Activated naive CD8-positive, alpha-beta T cell treated with anti-CD3 and anti-CD28 coated beads, Interleukin-2, amount 10 ng/mL, durations not matched to agents 7 days and 5 days (primary cell): ENCODE measurements around the gene TTC6. TPM values are rescaled to one million over a fixed set of nuclear protein-coding genes. Genes with fewer than 3 reads are reported as not detected.

Source experiments
- ATAC-seq: fragments of 150-1000 bp; cut with Tn5 transposase; one replicate; pipeline ENCODE4 v1.10.0; 2021; ENCODE audit warnings: low read depth, moderate library complexity
- POLR2A ChIA-PET: fragments of 350-600 bp; sonication (Branson Sonifier 250); formaldehyde crosslinking; loops from one replicate; lab custom pipeline; 2021; ENCODE audit warnings: antibody characterized with exemption; lab: Charles Lee
- DNase-seq: peaks from one replicate; pipeline ENCODE4 v3.0.0; 2021
- H3K27ac Mint-ChIP-seq: one replicate; pipeline ENCODE4 v1.8.0; 2022; ENCODE audit warnings: mild to moderate bottlenecking, mixed read lengths
- H3K27me3 Mint-ChIP-seq: one replicate; pipeline ENCODE4 v1.8.0; 2022; ENCODE audit warnings: mild to moderate bottlenecking, moderate library complexity, mixed read lengths
- H3K36me3 Mint-ChIP-seq: one replicate; pipeline ENCODE4 v1.8.0; 2021; ENCODE audit warnings: mild to moderate bottlenecking, mixed read lengths
- H3K4me1 Mint-ChIP-seq: one replicate; pipeline ENCODE4 v1.8.0; 2021; ENCODE audit warnings: mixed read lengths
- H3K4me3 Mint-ChIP-seq: one replicate; pipeline ENCODE4 v1.8.0; 2022; ENCODE audit warnings: mild to moderate bottlenecking, moderate library complexity, mixed read lengths
- H3K9me3 Mint-ChIP-seq: one replicate; pipeline ENCODE4 v1.8.0; 2021; ENCODE audit warnings: mixed read lengths
- total RNA-seq, 2 experiments: library from RNA; stranded (reverse); gene quantifications; one replicate each; pipeline ENCODE4 v1.2.3, GENCODE V29; 2021

The TTC6 gene
- total RNA-seq, 2 experiments from 2014 or later = not detected

DNA sequence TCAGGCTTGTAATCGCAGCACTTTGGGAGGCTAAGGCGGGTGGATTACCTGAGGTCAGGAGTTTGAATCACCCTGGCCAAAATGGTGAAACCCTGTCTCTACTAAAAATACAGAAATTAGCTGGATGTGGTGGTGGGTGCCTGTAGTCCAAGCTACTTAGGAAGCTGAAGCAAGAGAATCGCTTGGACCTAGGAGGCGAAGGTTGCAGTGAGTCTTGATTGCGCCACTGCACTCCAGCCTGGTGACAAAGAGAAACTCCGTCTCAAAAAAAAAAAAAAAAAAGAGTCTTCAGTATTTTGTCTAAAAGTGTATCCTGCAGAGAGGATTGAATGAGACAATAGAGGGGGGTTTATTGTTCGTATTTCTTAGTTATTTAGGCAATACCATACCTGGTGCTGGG is 25.7 kb upstream of the TTC6 start:
- H3K4me1 Mint-ChIP-seq = no peaks in the 10 kb centered on the region
- H3K4me3 Mint-ChIP-seq = no peak overlapping the region
- no peaks in the 10 kb centered on the region for H3K36me3 Mint-ChIP-seq
- DNase-seq (no peak), ATAC-seq (no peak)
- no peaks in the 10 kb centered on the region for H3K9me3 Mint-ChIP-seq
- no peak overlapping the region for H3K27ac Mint-ChIP-seq
- H3K27me3 Mint-ChIP-seq = no peaks in the 10 kb centered on the region
- POLR2A ChIA-PET = no interaction called here

DNA sequence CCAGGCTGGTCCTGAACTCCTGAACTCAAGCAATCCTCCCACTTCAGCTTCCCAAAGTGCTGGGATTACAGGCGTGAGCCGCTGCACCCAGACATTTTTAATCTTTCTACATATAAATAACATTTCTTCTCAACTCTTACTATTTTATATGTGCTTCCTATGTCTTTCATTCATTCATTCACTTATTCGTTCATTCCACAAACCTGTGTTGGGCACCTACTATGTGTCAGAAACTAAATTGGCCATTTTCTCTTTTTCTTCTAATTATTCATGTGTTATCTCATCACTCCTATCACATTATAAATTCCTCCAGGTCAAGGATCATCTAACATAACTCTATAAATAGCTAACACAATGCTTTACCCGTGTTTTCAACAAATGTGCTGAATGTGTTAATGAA is 24.0 kb upstream of the TTC6 start:
- ATAC-seq (no peak), DNase-seq (no peak)
- Mint-ChIP-seq H3K27me3 (no peaks in the 10 kb centered on the region), H3K9me3 (no peaks in the 10 kb centered on the region), H3K4me1 (no peaks in the 10 kb centered on the region), H3K36me3 (no peaks in the 10 kb centered on the region), H3K4me3 (no peak overlapping the region), H3K27ac (no peak overlapping the region)
- POLR2A ChIA-PET = no interaction called here

DNA sequence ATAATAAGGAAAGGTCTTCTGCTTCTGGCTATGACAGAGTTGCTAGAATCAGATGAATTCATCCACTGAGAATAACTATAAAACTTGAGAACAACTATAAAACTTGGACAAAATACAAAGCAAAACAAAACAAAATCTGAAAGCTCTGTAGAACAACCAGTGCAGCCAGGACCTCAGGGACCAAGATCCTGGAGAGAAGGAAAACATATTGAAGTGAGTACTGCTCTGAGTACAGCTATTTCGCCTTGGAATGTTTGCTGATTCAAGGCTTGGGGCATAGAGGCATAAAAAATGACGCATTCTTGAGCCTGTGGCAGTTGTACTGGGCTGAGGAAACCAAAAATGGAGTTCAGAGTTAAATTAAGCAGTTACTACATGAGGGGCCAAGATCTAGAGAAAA is 22.1 kb upstream of the TTC6 start:
- H3K4me1 Mint-ChIP-seq = no peaks in the 10 kb centered on the region
- ATAC-seq = no peak

DNA sequence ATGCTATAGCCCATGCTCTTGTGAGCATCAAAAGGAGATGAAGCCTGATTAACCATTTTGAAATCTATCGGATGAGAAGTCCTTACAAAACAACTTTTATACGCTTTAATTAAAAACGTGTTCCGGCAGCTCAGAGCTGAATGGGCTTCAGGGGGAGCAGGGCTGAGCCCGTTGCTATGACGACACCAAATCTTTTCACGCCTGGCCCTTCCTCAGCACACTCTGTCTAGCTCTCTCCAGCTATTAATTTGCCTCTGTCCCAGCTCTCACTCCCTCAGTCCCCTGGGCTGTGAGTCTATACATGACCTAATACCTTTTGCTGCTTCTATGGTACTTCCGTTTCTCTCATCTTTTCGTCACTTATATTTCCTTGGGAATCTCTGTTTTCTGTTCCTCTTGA is 16.2 kb upstream of the TTC6 start:
- Mint-ChIP-seq H3K27ac (no peak overlapping the region), H3K9me3 (no peaks in the 10 kb centered on the region), H3K4me1 (no peaks in the 10 kb centered on the region), H3K4me3 (no peak overlapping the region), H3K27me3 (peaks cover 6% of the 10 kb centered on the region), H3K36me3 (no peaks in the 10 kb centered on the region)
- no peak for DNase-seq
- POLR2A ChIA-PET = no interaction called here
- no peak for ATAC-seq

More for the DNA sequence above, 22.1 kb upstream of the TTC6 start:
- H3K9me3 Mint-ChIP-seq = no peaks in the 10 kb centered on the region
- no peak overlapping the region for H3K4me3 Mint-ChIP-seq
- no peaks in the 10 kb centered on the region for H3K36me3 Mint-ChIP-seq
- H3K27me3 Mint-ChIP-seq = no peaks in the 10 kb centered on the region
- DNase-seq = no peak
- POLR2A ChIA-PET = no interaction called here
- H3K27ac Mint-ChIP-seq = no peak overlapping the region

DNA sequence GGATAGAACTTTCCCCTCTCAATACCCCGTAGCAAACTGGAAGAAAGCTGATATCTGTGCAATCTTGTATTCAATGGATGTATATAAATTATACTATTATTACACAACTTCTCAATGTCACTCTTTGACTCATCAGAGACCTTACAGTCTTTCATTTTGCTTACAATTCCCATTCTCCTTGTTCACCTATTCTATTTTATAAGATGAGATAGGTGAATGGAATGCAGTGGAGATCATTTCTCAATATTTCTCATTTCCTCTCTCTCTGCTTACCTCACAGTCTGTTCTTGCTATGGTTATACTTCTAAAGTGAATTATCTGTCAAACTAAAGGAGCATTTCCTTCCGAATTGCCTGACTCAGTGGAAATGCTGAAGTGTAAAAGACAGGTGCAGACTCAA is 15.3 kb upstream of the TTC6 start:
- Mint-ChIP-seq H3K27ac (no peak overlapping the region), H3K4me3 (no peak overlapping the region), H3K4me1 (no peaks in the 10 kb centered on the region), H3K36me3 (no peaks in the 10 kb centered on the region), H3K27me3 (peaks cover 9% of the 10 kb centered on the region), H3K9me3 (no peaks in the 10 kb centered on the region)
- no peak for ATAC-seq
- DNase-seq = no peak
- POLR2A ChIA-PET = no interaction called here

DNA sequence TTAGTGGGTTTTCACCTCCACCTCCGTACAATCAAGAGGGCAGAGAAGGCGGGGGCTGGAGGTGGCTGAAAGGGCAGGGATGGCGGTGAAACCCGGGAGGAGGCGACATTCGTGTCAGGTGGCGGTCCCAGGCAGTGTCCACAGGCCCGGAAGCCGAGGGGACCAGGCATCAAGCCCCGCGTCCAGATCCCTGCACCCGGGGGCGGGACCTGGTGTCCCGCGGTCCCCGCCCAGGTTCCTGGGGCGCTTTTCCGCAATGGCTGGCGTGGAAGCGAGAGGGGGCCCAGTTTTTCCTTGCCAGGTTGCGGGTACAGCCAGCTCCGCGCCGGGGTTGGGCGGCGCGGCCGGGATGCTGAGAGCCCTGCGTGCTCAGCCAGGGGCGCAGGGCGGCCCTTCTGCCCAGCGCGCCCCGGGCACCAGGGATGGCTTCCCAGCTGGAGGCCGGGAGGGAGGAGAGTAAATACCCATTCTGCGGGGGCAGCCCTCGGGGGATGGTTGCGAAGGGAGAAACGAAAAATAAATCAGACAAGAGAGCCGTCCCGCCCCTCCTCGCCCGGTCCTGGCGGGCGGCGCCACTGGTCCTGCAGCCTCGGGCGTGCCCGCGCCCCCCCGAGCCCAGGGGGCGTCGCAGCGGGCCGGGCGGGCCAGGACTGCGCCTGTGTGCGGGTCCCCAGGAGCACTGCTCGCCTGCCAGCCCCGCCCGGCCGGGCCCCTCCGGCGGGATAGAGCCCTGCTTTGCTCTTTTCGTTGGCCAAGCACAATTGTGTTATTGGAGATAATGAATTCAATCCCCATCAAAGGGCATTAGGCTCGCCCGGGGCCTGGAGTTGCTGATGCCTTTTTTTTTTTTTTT is 11.8 kb upstream of the TTC6 start:
- peaks cover 3% of the 10 kb centered on the region for H3K9me3 Mint-ChIP-seq
- no peak overlapping the region for H3K4me3 Mint-ChIP-seq
- no peaks in the 10 kb centered on the region for H3K36me3 Mint-ChIP-seq
- no peaks in the 10 kb centered on the region for H3K4me1 Mint-ChIP-seq
- DNase-seq (no peak), ATAC-seq (no peak)
- peaks cover 41% of the 10 kb centered on the region for H3K27me3 Mint-ChIP-seq
- POLR2A ChIA-PET = no interaction called here
- no peak overlapping the region for H3K27ac Mint-ChIP-seq

DNA sequence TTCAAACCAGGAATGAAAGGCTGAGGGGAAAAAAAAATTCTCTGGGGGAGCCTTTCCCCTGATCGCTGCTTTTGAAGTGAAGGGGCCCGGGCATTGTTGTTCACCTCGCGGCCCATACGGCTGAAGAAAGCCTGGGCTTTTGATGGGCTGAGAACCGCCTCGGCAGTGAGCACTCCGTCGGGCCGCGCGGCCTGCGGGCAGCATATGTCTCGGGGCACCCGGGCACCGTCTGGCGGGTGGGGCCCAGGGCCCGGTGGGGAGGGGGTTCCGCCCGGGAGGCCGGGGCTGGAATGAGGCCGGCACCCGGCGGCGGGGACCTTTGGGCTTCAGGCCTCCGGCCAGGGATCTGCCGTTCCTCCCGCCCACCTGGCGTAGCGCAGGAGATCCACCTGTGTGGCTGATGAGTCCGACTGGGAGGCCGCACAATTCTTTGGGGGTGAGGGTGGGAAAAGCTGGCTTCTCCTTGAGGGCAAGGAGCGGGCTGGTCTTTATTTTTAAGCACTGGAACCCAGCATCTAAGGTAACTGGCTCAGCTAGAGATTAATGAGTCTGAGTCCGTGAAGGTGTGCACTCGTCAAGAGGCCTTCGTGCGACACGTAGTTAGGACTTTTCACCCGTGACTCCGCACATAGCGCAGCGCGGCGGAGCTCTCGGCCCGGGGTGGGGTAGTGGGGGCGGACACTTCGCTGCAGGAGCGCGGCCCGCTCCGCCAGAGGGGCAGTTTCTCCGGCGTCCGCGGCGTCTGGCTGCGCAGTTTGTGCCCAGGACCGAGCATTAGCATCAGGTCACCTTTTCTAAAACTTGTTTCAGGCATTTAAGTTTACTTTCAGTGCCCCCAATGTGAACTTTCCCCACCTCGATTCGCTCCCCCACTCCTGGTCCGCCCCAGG is 11.0 kb upstream of the TTC6 start:
- ATAC-seq = no peak
- Mint-ChIP-seq H3K9me3 (peaks cover 4% of the 10 kb centered on the region), H3K36me3 (no peaks in the 10 kb centered on the region)

DNA sequence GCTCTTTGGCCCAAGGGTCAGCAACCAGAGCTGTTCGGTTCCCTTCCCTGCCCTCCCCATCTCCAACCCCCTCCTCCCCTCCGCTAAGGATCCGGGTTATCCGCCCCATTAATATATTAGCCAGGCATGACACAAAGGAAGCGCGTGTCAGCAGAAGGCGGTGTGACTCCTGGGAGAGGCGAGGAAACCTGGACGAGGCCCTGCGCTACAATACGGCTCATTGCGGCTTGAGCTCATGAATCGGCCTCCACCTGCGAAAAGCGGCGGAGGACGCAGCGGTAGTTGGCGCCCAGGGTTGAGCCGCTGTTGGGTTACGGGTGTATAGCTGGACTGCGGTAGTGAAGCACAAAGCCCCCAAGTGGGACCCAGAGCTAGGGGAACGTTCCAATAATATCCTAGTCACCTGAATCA is 10.3 kb upstream of the TTC6 start:
- H3K9me3 Mint-ChIP-seq = peaks cover 4% of the 10 kb centered on the region
- POLR2A ChIA-PET = no interaction called here
- DNase-seq (no peak), ATAC-seq (no peak)
- peaks cover 52% of the 10 kb centered on the region for H3K27me3 Mint-ChIP-seq
- no peaks in the 10 kb centered on the region for H3K36me3 Mint-ChIP-seq
- H3K4me1 Mint-ChIP-seq = no peaks in the 10 kb centered on the region
- H3K27ac Mint-ChIP-seq = no peak overlapping the region
- no peak overlapping the region for H3K4me3 Mint-ChIP-seq

More for the DNA sequence above, 11.0 kb upstream of the TTC6 start:
- Mint-ChIP-seq H3K4me3 (no peak overlapping the region), H3K27me3 (peaks cover 50% of the 10 kb centered on the region), H3K4me1 (no peaks in the 10 kb centered on the region), H3K27ac (no peak overlapping the region)
- DNase-seq = no peak
- POLR2A ChIA-PET = no interaction called here

DNA sequence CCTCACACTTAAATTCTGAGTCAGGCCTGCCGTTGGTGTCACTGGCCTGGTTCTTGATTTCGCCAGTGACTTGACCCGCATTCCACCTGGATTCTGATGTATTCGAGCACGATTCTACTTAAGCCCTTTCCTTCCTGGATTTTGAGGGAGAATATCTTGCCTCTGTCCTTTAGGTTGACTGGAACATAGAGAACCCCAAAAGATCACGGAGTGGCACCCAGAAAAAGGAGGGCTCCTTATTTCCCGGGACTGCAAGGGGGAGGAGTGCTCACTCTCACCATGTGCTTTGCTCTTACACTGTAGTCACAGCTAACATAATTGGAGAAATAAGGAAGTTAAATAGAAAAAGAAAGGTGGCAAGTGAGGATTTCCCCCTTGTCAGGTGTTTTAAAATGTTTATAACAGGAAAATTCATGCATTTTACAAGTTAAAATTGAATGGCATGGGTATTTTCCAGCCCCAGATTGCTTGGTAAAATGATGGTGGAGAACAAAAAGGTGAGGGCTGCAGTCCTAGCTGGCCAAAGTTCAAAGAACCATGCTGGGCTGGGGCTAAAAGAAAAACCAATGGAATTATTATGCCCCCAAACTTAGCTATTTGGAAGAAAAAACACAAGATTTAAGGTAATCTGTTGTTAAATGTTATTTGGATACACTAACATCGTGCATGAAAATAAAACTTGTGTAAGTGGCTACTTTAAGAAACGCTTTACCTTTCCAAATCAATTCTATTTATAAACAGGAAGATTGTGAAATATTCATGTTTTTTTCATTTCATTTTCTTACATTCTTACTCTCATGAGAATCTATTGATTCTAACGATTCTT is 9.2 kb upstream of the TTC6 start:
- Mint-ChIP-seq H3K4me3 (no peak overlapping the region), H3K9me3 (peaks cover 4% of the 10 kb centered on the region), H3K27ac (no peak overlapping the region), H3K27me3 (peaks cover 62% of the 10 kb centered on the region), H3K4me1 (no peaks in the 10 kb centered on the region), H3K36me3 (no peaks in the 10 kb centered on the region)
- DNase-seq (no peak), ATAC-seq (no peak)
- POLR2A ChIA-PET = interaction anchor here (0.6 kb wide), 1 partner anchor 359 kb away, joined by 3 read pairs; no protein-coding TSS in a partner anchor

DNA sequence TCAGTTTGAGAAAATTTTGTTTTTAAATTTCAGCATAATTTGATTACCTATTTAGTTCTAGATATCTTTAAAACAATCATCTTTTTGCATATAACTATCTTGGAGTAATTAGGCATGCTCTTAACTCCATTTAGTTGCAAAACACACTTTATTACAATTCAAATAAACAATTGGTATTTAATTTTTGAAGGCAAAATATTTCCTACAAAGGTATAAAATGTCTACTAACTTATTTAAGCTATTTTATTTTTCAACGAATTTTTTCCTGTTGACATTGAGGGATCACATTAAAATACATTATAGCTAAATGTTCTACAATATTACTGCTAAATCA is 8.7 kb upstream of the TTC6 start:
- H3K27ac Mint-ChIP-seq = no peak overlapping the region
- no peaks in the 10 kb centered on the region for H3K4me1 Mint-ChIP-seq
- DNase-seq = no peak
- POLR2A ChIA-PET = no interaction called here
- H3K36me3 Mint-ChIP-seq = no peaks in the 10 kb centered on the region
- peaks cover 64% of the 10 kb centered on the region for H3K27me3 Mint-ChIP-seq
- H3K4me3 Mint-ChIP-seq = no peak overlapping the region
- peaks cover 6% of the 10 kb centered on the region for H3K9me3 Mint-ChIP-seq
- no peak for ATAC-seq

DNA sequence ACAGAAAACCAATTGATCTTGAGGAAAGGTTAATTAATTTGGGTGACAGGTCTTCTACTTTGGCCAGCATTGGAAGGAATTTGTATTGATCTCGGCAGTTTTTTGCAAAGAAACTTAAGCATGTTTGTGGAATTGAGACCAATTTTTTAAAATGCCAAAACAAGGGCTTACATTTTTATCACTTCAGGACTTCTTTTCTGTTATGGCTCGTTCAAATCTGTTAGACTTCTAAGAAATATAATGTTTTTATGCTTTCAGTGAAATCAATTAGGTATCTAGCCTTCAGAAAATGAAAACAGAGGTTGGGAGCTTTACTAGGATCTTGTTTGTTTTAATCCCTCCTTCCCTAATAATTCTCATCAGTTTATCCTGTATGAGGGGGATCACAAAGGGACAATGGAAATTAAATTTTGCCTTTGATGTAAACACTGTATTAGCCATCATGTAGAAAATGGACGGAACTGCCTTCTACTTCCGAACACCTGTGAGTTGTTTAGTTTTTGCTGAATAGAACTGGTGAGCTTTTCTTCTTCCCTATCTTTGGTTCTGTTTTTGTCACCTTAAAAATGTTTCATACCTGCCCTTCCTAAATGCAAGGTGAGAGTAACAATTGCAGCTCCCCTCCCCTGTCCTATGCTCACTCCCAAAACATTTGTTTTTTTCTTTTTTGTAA is 8.2 kb upstream of the TTC6 start:
- Mint-ChIP-seq H3K4me1 (no peaks in the 10 kb centered on the region), H3K36me3 (no peaks in the 10 kb centered on the region), H3K27ac (no peak overlapping the region), H3K27me3 (peaks cover 64% of the 10 kb centered on the region), H3K9me3 (peaks cover 6% of the 10 kb centered on the region), H3K4me3 (no peak overlapping the region)
- no peak for ATAC-seq
- no peak for DNase-seq
- POLR2A ChIA-PET = no interaction called here

DNA sequence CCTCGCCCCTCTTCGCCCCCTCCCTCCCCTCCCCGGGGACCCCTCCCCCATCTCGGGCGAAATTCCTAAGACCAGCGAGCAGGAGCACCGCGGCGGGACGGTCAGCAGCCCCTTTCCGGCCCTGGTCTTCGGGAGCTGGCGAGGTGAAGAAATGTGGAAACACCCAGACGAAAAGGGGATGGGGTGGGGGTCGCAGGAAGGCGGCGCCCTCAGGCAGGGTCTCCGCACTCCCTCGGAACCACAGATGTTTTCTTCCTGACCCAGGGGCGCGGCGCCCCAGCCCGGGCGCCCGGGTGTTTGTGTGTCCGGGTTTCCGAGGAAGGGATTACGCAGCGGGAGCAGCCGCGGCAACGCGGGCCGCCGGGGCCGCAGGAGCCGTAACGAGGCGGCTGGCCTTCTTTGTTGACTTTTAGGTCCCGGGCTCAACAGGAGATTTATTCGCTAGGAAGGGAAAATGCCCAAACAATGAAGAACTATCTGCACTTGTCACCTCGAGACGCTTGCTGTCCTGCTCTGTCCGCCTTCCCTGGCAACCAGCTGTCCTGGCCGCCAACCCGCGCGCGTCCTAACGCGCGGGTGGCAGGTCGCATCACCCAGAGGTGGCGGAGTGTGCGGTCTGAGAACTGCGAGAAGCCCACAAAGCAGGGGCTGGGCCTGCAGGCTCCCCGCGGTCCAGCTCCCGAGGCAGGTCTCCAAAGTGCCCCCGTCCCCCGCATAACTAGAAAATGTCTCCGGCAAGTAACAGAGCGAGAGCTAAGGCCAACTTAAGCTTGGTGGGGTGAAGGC is 7.4 kb upstream of the TTC6 start:
- Mint-ChIP-seq H3K9me3 (peaks cover 6% of the 10 kb centered on the region), H3K27ac (no peak overlapping the region), H3K4me3 (no peak overlapping the region), H3K36me3 (no peaks in the 10 kb centered on the region), H3K27me3 (peaks cover 71% of the 10 kb centered on the region), H3K4me1 (no peaks in the 10 kb centered on the region)
- POLR2A ChIA-PET = no interaction called here
- ATAC-seq (no peak), DNase-seq (no peak)
